ENCODE results near the gene PRKCD. TPM values are rescaled to one million over a fixed set of nuclear protein-coding genes. Genes with fewer than 3 reads are reported as not detected.
"Not testable (repeated sequence)": the region's sequence is repeated elsewhere in the genome, so short reads cannot be mapped to it uniquely, and the experiment has no call there.

Gene PRKCD
- total RNA-seq, 1 experiment from 2014 or later: 22.7 TPM

GRCh38 chr3:53150247-53151085, 10.5 kb upstream of the PRKCD start:
- H3K36me3 ChIP-seq (ENCODE audit: insufficient read depth, low read length): no peaks in the 10 kb centered on the region
- no peak overlapping the region for H3K4me2 ChIP-seq (ENCODE audit: low read depth, low read length, poor library complexity, severe bottlenecking)
- no peaks in the 10 kb centered on the region; the same call in 1 of the 2 replicates for H3K4me1 ChIP-seq (ENCODE audit: low read length)
- no peaks in the 10 kb centered on the region for H4K20me1 ChIP-seq (ENCODE audit: insufficient read depth, low read depth, low read length)
- no peak for DNase-seq
- H3K9me3 ChIP-seq (ENCODE audit: low read length): no peaks in the 10 kb centered on the region
- H3K4me3 ChIP-seq (ENCODE audit: low read length): no peak overlapping the region
- no peak overlapping the region for H3K27ac ChIP-seq (ENCODE audit: low read length)
- no peaks in the 10 kb centered on the region for H3K9me2 ChIP-seq (replicated peaks; ENCODE audit: insufficient read depth, low read length)
- no peak overlapping the region for H2AFZ ChIP-seq (ENCODE audit: low read length)
- no peaks in the 10 kb centered on the region for H3K27me3 ChIP-seq (ENCODE audit: low read length)
- no peak overlapping the region for H3K9ac ChIP-seq (ENCODE audit: low read length)
- no peaks in the 10 kb centered on the region for H3K79me2 ChIP-seq (ENCODE audit: low read length)

- not testable (repeated sequence) for H3K9me3 ChIP-seq (ENCODE audit: low read length); H3K36me3 ChIP-seq (ENCODE audit: insufficient read depth, low read length); H4K20me1 ChIP-seq (ENCODE audit: insufficient read depth, low read depth, low read length); H2AFZ ChIP-seq (ENCODE audit: low read length); H3K4me3 ChIP-seq (ENCODE audit: low read length); H3K27ac ChIP-seq (ENCODE audit: low read length); DNase-seq; H3K79me2 ChIP-seq (ENCODE audit: low read length); H3K9me2 ChIP-seq (replicated peaks; ENCODE audit: insufficient read depth, low read length); H3K9ac ChIP-seq (ENCODE audit: low read length); H3K4me1 ChIP-seq (ENCODE audit: low read length); H3K4me2 ChIP-seq (ENCODE audit: low read depth, low read length, poor library complexity, severe bottlenecking); H3K27me3 ChIP-seq (ENCODE audit: low read length)
These were observed 9.9 kb upstream of the PRKCD start for GRCh38 chr3:53151086-53151438.

GRCh38 chr3:53151465-53151864, 9.5 kb upstream of the PRKCD start:
- Histone ChIP-seq H3K4me2 (ENCODE audit: low read depth, low read length, poor library complexity, severe bottlenecking) (no peak overlapping the region), H3K9me2 (replicated peaks; ENCODE audit: insufficient read depth, low read length) (no peaks in the 10 kb centered on the region), H3K9me3 (ENCODE audit: low read length) (no peaks in the 10 kb centered on the region), H3K79me2 (ENCODE audit: low read length) (no peaks in the 10 kb centered on the region), H3K9ac (ENCODE audit: low read length) (no peak overlapping the region), H3K4me3 (ENCODE audit: low read length) (no peak overlapping the region), H4K20me1 (ENCODE audit: insufficient read depth, low read depth, low read length) (no peaks in the 10 kb centered on the region), H3K4me1 (ENCODE audit: low read length) (peaks cover 8% of the 10 kb centered on the region), H2AFZ (ENCODE audit: low read length) (no peak overlapping the region), H3K27me3 (ENCODE audit: low read length) (no peaks in the 10 kb centered on the region), H3K27ac (ENCODE audit: low read length) (no peak overlapping the region), H3K36me3 (ENCODE audit: insufficient read depth, low read length) (no peaks in the 10 kb centered on the region)
- no peak for DNase-seq

GRCh38 chr3:53151870-53152660, 8.9 kb upstream of the PRKCD start:
- DNase-seq: no peak
- H3K27me3 ChIP-seq (ENCODE audit: low read length): no peaks in the 10 kb centered on the region
- no peak overlapping the region for H3K4me2 ChIP-seq (ENCODE audit: low read depth, low read length, poor library complexity, severe bottlenecking)

GRCh38 chr3:53153264-53153823, 7.7 kb upstream of the PRKCD start:
- Histone ChIP-seq H3K27me3 (ENCODE audit: low read length) (no peaks in the 10 kb centered on the region), H3K36me3 (ENCODE audit: insufficient read depth, low read length) (no peaks in the 10 kb centered on the region), H3K9me2 (replicated peaks; ENCODE audit: insufficient read depth, low read length) (no peaks in the 10 kb centered on the region), H3K4me3 (ENCODE audit: low read length) (no peak overlapping the region), H3K27ac (ENCODE audit: low read length) (no peak overlapping the region), H3K79me2 (ENCODE audit: low read length) (no peaks in the 10 kb centered on the region), H3K9me3 (ENCODE audit: low read length) (no peaks in the 10 kb centered on the region), H3K9ac (ENCODE audit: low read length) (no peak overlapping the region), H3K4me2 (ENCODE audit: low read depth, low read length, poor library complexity, severe bottlenecking) (no peak overlapping the region), H3K4me1 (ENCODE audit: low read length) (peaks cover 26% of the 10 kb centered on the region), H4K20me1 (ENCODE audit: insufficient read depth, low read depth, low read length) (no peaks in the 10 kb centered on the region), H2AFZ (ENCODE audit: low read length) (no peak overlapping the region)
- DNase-seq: peak; percentile 31

More at GRCh38 chr3:53151870-53152660, 8.9 kb upstream of the PRKCD start:
- H3K27ac ChIP-seq (ENCODE audit: low read length): no peak overlapping the region
- no peaks in the 10 kb centered on the region for H3K79me2 ChIP-seq (ENCODE audit: low read length)
- H3K9ac ChIP-seq (ENCODE audit: low read length): no peak overlapping the region
- no peaks in the 10 kb centered on the region for H3K36me3 ChIP-seq (ENCODE audit: insufficient read depth, low read length)
- H3K9me2 ChIP-seq (replicated peaks; ENCODE audit: insufficient read depth, low read length): no peaks in the 10 kb centered on the region
- H3K9me3 ChIP-seq (ENCODE audit: low read length): no peaks in the 10 kb centered on the region
- no peak overlapping the region for H3K4me3 ChIP-seq (ENCODE audit: low read length)
- H4K20me1 ChIP-seq (ENCODE audit: insufficient read depth, low read depth, low read length): no peaks in the 10 kb centered on the region
- H3K4me1 ChIP-seq (ENCODE audit: low read length): peaks cover 13% of the 10 kb centered on the region
- no peak overlapping the region for H2AFZ ChIP-seq (ENCODE audit: low read length)

- Histone ChIP-seq H3K9ac (ENCODE audit: low read length) (no peak overlapping the region), H3K4me3 (ENCODE audit: low read length) (no peak overlapping the region), H2AFZ (ENCODE audit: low read length) (no peak overlapping the region), H3K9me2 (replicated peaks; ENCODE audit: insufficient read depth, low read length) (no peaks in the 10 kb centered on the region), H3K27ac (ENCODE audit: low read length) (no peak overlapping the region), H3K36me3 (ENCODE audit: insufficient read depth, low read length) (no peaks in the 10 kb centered on the region), H3K9me3 (ENCODE audit: low read length) (no peaks in the 10 kb centered on the region), H3K27me3 (ENCODE audit: low read length) (no peaks in the 10 kb centered on the region), H4K20me1 (ENCODE audit: insufficient read depth, low read depth, low read length) (no peaks in the 10 kb centered on the region), H3K79me2 (ENCODE audit: low read length) (no peaks in the 10 kb centered on the region), H3K4me2 (ENCODE audit: low read depth, low read length, poor library complexity, severe bottlenecking) (no peak overlapping the region), H3K4me1 (ENCODE audit: low read length) (peaks cover 32% of the 10 kb centered on the region)
- DNase-seq: peak; percentile 31
These were observed 7.0 kb upstream of the PRKCD start for GRCh38 chr3:53153980-53154379.

GRCh38 chr3:53154881-53155285, 6.1 kb upstream of the PRKCD start:
- no peak overlapping the region for H3K4me3 ChIP-seq (ENCODE audit: low read length)
- H3K27me3 ChIP-seq (ENCODE audit: low read length): no peaks in the 10 kb centered on the region
- no peaks in the 10 kb centered on the region for H3K9me2 ChIP-seq (replicated peaks; ENCODE audit: insufficient read depth, low read length)
- no peak for DNase-seq
- peaks cover 41% of the 10 kb centered on the region for H3K4me1 ChIP-seq (ENCODE audit: low read length)
- H3K9ac ChIP-seq (ENCODE audit: low read length): no peak overlapping the region
- H3K79me2 ChIP-seq (ENCODE audit: low read length): no peaks in the 10 kb centered on the region
- no peak overlapping the region for H3K27ac ChIP-seq (ENCODE audit: low read length)
- no peaks in the 10 kb centered on the region for H4K20me1 ChIP-seq (ENCODE audit: insufficient read depth, low read depth, low read length)
- H3K4me2 ChIP-seq (ENCODE audit: low read depth, low read length, poor library complexity, severe bottlenecking): no peak overlapping the region
- no peak overlapping the region for H2AFZ ChIP-seq (ENCODE audit: low read length)
- no peaks in the 10 kb centered on the region for H3K9me3 ChIP-seq (ENCODE audit: low read length)
- no peaks in the 10 kb centered on the region for H3K36me3 ChIP-seq (ENCODE audit: insufficient read depth, low read length)

- no peak overlapping the region for H2AFZ ChIP-seq (ENCODE audit: low read length)
- no peaks in the 10 kb centered on the region for H3K9me3 ChIP-seq (ENCODE audit: low read length)
- no peaks in the 10 kb centered on the region for H3K27me3 ChIP-seq (ENCODE audit: low read length)
- no peak overlapping the region for H3K4me3 ChIP-seq (ENCODE audit: low read length)
- H3K4me2 ChIP-seq (ENCODE audit: low read depth, low read length, poor library complexity, severe bottlenecking): no peak overlapping the region
- H4K20me1 ChIP-seq (ENCODE audit: insufficient read depth, low read depth, low read length): no peaks in the 10 kb centered on the region
- no peak overlapping the region for H3K9ac ChIP-seq (ENCODE audit: low read length)
- H3K9me2 ChIP-seq (replicated peaks; ENCODE audit: insufficient read depth, low read length): no peaks in the 10 kb centered on the region
- peak; percentile 41 for DNase-seq
- no peaks in the 10 kb centered on the region for H3K36me3 ChIP-seq (ENCODE audit: insufficient read depth, low read length)
- no peaks in the 10 kb centered on the region for H3K79me2 ChIP-seq (ENCODE audit: low read length)
- H3K27ac ChIP-seq (ENCODE audit: low read length): no peak overlapping the region
- H3K4me1 ChIP-seq (ENCODE audit: low read length): peaks cover 50% of the 10 kb centered on the region
These were observed 5.2 kb upstream of the PRKCD start for GRCh38 chr3:53155760-53156159.
